Stimulated activated CD8-positive, alpha-beta memory T cell treated with anti-CD3 and anti-CD28 coated beads, Interleukin-15, amount 100 ng/mL, for 48 hours (primary cell): ENCODE data around the gene CENPB.
"Not testable (repeated sequence)": the region's sequence is repeated elsewhere in the genome, so short reads cannot be mapped to it uniquely, and the experiment has no call there.

ENCODE experiments used
- DNase-seq, 2 donors: peaks; one replicate each; pipeline ENCODE4 v3.0.0-alpha.2; 2020; ENCODE audit warnings: low read depth in 2 of 2

CENPB gene

DNA sequence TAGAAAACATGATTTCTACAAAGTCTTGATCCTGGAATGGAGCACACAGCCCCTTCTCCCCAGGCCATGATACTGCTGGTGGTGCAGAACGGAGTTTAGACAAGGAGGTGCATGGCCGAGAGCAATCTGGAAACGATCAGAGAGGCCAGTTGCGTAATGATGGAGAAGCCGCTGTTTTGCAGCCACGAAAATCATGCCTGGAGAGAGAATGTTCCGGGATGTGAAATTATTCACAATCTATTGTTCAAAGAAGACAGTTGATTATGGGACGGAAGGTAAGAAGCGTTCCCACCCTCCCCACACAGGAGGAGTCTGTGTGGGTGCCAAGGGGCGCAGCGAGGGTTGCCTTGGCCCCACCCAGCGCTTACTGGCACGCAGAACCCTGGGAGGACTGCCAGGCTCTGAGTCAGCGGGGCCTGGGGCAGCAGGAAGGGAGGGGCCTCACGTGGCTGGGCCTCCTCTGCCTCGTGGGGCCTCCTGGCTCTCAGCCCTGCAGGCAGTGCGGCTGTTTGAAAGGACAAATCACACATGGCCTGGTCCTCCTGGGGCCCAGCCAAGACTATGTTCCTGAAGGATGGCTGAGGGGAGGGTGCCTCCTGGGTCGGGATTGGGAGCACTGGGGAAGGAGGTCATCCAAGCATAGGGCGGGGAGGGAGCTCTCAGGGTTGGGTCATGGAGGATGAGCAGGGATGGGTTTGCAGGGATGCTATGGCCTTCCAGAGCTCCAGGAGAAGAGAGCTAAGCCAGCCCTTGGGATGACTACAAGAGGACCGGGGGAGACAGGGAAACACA is 25.1 kb upstream of the CENPB start:
- peak; percentile 85 to 90 for DNase-seq

DNA sequence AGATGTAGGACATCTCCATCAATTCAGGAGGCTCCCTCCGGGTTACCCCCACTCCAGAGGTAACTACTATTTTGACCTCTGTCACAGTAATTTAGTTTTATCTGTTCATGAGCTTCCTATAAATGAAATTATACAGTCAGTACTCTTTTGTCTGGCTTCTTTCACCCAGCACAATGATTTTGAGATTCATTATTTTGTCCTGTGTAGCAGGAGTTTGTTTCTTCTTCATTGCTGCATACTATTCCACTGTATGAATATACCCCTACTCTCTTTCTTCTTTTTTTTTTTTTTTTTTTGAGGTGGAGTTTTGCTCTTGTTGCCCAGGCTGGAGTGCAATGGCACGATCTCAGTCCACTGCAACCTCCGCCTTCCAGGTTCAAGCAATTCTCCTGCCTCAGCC is 22.0 kb upstream of the CENPB start:
- no peak for DNase-seq

DNA sequence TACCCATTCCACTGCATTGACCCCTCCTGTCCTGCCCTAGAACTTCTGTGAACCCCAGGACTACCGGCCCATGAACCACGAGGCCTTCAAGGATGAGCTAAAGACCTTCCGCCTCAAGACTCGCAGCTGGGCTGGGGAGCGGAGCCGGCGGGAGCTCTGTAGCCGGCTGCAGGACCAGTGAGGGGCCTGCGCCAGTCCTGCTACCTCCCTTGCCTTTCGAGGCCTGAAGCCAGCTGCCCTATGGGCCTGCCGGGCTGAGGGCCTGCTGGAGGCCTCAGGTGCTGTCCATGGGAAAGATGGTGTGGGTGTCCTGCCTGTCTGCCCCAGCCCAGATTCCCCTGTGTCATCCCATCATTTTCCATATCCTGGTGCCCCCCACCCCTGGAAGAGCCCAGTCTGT is 18.2 kb upstream of the CENPB start:
- no peak for DNase-seq

DNA sequence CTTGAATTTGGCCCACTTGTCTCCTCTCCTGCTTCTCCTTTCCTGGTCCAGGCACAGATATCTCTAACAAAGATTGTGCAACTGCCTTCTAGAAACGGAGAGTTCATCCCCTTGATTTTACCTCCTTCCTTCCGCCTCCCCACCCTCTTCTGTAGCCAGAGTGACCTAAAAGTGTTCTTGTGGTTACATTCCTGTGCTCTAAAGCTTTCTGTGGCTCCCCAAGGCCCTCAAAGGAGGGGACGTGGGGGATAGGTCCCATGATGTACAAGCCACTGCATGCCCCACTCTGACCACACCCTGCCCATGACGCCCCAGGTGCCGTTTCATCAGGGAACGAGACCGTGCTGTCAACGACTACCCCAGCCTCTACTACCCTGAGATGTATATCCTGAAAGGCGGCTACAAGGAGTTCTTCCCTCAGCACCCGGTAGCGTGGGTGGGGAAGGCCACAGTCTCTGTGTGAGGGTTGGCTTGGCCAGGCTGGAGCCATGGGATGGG is 17.8 kb upstream of the CENPB start:
- DNase-seq: no peak

DNA sequence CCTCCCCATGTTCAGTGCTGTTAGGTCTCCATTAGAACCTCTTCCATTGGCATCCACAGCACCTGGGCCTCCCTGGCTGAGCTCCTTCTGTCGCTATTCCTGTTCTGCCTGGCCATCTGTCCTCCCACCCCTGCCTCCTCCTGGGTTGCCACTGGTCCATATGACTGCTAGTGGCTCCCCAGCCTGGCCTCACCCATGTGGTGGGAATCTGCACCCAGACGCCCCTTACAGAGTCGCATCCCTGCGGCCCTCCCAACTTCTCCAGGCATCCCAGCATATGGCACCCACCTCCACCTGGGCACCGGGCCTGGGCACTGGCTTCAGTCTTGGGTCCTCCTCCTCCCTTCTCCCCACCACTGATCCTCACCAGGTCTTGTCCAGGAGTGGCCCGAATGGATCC is 17.3 kb upstream of the CENPB start:
- DNase-seq: no peak

DNA sequence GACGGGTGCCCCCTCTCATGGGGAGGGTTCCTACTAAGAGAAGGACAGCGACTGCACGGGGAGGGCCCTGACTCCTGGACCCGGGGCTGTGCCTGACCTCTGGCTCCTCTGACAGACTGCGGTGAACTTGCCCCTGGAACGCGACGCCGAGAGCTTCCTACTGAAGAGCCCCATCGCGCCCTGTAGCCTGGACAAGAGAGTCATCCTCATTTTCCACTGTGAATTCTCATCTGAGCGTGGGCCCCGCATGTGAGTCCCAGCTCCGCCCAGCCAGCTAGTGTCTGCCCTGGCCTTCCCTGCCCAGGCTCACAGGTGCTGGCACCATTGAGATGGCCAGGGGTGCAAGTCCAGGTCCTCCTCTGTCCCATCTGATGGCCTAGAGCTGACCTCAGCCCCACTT is 16.7 kb upstream of the CENPB start:
- no peak for DNase-seq

DNA sequence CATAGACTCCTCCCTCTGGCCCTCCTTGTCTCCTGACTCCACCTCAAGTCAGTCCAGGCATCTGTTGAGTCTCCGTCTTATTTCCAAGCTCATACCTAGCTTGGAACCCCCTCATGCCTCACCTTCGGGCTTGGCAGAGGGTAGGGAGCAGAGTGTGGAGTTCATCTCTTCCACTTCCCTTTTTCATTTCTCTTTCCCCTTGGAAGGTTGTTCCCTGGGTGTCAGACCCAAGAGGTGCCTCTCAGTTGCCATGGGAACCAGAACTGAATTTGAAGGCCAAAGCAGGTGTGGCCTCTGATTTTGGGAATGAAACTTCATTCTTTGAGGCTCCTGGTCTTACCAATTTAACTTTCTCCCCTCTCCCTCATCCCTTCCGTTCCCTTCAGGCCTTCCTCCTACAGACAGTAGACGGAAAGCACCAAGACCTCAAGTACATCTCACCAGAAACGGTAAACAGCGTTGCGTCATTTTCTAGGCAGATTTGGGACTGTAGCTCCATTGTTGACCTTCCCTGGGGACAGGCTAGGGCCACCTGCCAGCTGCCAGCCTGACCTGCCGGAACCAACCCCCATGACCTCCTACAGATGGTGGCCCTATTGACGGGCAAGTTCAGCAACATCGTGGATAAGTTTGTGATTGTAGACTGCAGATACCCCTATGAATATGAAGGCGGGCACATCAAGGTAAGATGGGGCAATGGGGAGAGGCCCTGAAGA is 16.1 kb upstream of the CENPB start:
- no peak for DNase-seq

DNA sequence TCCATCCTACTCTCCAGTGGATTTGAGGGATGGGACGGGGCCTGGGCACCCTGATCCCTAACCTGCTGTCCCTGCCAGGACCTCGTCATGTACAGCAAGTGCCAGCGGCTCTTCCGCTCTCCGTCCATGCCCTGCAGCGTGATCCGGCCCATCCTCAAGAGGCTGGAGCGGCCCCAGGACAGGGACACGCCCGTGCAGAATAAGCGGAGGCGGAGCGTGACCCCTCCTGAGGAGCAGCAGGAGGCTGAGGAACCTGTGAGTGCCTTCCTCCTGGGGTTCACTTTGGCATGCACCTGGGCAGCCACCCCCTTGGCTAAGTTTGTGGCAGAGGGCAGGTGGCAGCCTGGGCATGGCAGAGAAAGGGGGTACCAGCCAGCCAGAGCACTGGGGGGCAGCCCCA is 15.3 kb upstream of the CENPB start:
- no peak for DNase-seq

DNA sequence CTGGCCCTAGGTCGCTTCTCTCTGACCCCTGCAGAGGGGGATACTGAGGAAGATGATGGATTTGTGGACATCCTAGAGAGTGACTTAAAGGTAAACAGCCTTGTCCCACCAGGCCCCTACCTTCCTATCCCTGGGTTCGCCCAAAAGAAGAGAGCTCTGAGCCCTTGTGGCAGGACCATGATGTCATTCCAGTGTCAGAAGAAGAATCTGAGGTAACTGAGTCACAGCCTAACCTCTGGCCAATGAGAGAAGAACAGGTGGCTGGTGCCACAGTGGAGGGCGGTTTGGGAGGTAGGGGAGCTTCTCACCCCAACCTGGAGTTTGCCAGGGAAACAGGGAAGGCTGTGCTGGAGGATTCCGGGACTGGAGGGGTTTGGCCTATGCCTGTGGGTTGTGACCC is 14.8 kb upstream of the CENPB start:
- no peak for DNase-seq

DNA sequence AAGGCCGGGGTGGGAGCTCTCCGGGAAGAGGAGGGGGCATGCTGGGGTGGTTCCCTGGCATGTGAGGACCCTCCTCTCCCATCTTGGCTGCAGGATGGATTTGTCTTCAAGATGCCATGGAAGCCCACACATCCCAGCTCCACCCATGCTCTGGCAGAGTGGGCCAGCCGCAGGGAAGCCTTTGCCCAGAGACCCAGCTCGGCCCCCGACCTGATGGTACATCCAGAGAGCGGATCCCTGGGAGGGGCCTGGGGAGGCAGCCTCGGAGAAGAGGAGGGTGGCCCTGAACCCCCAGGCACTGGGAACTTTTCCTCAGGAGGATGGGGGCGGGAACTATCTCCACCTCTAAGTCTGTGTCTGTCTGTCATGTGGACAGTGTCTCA is 14.3 kb upstream of the CENPB start:
- no peak for DNase-seq

DNA sequence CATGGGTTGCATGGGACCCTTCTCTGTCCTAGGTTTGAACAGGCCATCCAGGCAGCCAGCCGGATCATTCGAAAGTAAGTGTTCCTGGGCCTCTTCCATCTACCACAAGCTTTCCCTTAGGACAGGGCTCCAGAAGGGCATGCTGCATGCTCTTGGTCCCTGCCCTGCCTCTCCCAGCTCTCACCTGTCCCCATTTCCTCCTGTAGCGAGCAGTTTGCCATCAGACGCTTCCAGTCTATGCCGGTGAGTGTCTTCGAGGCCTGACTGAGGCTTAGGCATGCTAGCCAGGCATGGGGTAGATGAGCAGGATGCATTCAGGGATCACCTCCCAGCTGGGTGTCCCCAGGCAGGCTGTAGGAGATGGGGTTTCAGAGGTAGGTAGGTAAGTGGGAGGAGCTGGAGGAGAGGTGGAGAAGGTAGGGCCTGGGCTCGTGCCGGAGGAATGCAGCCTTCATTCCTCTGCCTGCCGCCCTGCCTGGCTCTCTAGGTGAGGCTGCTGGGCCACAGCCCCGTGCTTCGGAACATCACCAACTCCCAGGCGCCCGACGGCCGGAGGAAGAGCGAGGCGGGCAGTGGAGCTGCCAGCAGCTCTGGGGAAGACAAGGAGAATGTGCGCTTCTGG is 13.8 kb upstream of the CENPB start:
- DNase-seq: no peak

DNA sequence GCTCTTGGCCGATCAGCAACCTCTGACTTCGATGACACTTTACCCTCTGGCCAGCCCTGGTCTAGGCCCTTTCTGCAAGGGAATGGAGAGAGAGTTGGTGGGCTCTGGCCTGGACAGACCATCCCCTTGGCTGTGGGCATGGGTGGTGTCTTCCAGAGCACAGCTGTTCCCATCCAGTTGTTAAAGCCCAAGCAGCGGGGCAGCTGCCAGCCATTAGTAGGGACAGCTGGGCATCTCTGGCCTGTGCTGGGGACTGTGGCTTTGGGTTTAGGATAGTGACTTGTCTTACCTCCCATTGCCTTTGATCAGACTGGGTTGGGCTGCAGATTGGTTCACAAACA is 12.3 kb upstream of the CENPB start:
- DNase-seq: no peak

DNA sequence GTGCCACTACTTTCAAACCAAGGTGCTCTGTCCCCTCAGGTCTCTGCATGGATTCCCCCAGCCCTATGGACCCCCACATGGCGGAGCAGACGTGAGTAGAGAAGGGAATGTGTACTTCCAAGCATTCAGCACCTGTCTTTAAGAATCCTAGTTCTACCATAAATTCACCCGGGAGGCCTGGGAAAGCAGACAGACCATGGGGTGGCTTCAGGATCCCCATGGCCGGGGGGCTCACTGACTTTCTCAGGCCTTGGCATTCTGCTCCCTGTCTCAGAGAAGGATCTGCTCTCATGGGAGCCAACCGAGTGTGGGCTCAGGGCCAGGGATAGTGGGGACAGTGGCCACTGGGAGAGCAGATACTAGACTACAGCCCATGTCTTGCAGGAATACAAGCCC is 11.8 kb upstream of the CENPB start:
- DNase-seq: no peak

DNA sequence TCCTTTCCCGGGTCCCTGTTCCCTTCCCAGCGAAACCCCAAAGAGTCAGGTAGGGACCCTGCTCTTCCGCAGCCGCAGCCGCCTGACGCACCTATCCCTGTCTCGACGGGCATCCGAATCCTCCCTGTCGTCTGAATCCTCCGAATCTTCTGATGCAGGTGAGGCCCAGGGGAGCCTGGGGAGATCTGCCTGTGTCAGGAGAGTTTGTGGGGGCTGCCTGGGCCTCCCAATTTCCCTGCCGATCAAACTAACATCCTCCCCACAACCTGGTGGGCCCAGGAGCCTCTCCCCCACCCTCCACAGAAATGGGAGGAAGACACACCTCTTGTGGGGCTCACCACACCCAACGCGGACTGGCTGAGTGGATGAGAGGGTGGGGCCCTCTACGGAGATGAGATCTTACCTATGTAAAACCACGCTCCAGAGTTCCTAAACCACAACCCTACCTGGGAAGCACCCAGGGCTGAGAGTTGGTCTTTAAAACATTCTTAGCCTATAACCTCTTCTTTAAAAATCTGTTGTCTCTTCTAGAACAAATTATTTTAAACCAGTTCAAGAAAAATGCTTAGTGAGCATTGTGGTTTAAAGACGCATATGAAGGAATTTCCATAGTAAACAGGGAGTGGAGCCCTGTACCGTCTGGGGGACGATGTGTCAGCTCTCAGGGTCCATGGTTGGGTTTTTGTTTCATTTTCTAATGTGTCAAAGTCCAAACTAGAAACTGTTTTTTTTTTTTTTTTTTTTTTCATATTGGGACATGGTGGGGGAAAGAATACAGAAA is 11.2 kb upstream of the CENPB start:
- DNase-seq: no peak

DNA sequence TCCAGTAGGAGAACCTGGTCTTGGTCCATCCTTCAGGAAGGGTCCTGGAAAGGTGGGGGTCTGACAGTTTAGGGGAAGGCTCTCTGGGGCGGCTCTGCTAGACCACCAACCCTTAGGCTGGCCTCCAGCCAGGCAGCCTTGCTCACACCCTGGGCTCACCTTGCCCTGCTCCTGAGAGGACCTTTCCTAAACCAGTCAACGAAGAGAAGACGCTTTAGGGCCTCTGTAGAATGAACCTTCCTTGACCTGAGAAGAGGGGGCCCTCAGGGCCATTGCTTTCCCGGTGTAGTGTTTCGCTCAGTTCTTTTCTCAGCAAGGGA is 10.6 kb upstream of the CENPB start:
- DNase-seq: no peak

DNA sequence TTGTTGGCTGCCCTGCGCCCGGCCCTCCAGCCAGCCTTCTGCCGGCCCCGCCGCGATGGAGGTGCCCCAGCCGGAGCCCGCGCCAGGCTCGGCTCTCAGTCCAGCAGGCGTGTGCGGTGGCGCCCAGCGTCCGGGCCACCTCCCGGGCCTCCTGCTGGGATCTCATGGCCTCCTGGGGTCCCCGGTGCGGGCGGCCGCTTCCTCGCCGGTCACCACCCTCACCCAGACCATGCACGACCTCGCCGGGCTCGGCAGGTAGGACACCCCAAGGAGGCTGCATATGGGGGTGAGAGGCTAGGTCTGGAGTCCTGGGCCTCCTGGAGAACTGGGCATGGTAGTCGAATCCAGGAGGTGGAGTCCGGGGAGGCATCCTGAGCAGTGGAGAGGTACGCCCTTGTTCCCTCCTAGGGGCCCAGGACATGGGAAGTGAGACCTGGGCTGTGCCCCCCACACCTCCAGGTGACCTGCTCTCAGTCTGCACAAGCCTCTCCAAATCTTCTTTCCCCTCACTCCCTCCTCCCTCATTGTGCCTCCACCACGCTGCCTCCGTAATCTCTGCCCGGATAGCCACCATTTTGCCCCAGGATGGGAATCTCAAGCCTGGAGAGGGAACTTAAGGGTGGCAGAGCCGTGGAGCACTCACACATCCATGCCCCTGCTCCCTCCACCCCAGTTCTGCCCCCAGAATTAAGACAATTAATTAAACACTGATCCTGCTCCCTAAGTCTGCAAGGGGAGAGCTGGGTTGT is 10.1 kb upstream of the CENPB start:
- DNase-seq: no peak

DNA sequence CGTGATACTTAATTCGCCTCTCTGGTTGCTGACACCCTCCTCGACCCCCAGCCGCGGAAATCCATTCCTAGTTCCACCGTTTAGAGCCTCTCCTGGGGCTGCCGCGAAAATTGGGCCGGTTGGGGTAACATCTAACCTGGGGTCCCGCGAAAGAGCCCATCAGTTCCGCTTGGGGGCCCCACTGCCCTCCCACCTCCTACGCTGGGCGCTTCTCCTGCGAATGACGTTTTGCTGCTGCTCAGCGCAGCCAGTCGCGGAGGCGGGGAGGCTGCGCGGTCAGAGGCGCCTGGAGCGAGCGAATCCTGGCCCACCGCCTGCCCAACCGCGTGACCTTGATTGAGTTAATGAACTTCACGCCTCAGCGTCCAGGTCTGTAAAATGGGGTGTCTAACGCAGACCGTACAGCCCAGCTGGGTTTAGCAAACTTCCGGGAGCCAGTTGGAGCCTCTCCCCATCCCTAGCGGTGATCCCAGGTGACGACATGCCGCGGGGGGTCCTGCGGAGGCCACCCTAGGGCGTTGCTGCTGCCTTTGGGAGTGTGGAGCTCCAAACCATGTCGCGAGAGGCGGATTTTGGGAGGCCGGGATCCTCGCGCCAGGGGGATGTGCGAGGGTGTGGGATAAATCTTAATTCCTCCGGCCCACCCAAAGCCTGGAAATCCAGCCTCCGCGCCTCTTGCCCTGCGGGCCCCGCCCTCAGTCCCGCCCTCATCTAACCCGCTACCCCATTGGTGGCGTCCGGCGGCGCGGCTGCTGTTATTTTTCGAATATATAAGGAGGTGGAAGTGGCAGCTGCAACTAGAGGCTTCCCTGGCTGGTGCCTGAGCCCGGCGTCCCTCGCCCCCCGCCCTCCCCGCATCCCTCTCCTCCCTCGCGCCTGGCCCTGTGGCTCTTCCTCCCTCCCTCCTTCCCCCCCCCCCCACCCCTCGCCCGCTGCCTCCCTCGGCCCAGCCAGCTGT is 9.2 kb upstream of the CENPB start, which contains the start of gene CDC25B:
CDC25B (plus strand) TSS at position 800 of the 958 bp plus-strand sequence. CDS start 222 bp downstream, outside the sequence.
- peak; percentile 83 to 85 for DNase-seq

DNA sequence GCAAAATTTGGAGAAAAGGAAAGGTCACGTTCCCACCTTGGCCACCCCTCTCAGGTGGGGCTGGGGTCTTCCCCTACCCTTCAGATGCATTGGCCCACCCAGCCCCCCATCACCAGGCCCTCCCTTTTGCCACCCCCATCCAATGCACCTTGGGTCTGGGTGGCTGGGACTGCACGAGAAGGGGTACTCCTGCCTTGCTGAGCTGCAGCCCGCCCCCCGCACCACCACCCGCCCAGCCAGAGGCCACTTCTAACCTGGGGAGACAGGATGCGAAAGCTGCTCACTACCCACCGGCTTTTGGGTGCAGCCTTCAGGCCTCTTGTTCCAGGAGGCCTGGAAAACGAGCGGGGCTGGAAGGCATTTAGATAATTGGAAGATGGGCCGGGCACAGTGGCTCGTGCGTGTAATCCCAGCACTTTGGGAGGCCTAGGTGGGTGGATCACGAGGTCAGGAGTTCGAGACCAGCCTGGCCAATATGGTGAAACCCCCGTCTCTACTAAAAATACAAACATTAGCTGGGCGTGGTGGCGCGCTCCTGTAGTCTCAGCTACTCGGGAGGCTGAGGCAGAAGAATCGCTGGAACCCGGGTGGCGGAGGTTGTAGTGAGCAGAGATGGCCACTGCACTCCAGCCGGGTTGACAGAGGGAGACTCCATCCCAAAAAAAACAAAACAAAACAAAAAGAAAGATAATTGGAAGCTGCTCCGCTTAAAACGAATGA is 8.3 kb upstream of the CENPB start:
- no peak for DNase-seq

DNA sequence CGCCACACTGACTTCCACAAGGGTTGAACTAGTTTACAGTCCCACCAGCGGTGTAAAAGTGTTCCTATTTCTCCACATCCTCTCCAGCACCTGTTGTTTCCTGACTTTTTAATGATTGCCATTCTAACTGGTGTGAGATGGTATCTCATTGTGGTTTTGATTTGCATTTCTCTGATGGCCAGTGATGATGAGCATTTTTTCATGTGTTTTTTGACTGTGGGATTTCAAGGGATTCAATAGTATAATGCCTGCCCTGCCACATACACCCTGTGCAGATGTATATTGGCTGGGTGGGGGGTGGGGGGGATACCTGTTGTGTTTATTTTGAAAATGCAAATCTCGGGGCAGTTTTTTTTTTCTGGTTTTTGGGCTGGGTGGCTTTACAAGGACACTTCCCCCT is 7.6 kb upstream of the CENPB start:
- DNase-seq: not testable (repeated sequence)

DNA sequence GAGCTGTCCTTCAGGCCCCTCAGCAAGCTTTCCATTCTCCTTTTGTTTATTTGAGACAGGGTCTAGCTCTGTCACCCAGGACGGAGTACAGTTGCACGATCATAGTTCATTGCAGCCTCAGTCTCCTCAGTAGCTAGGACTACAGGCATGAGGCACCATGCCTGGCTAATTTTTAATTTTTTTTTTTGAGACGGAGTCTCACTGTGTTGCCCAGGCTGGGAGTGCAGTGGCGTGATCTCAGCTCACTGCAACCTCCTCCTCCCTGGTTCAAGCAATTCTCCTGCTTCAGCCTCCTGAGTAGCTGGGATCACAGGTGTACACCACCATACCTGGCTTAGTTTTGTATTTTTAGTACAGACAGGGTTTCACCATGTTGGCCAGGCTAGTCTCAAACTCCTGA is 2.7 kb upstream of the CENPB start:
- DNase-seq: not testable (repeated sequence)
